ENCODE measurements around the gene R3HCC1L. TPM values are rescaled to one million over a fixed set of nuclear protein-coding genes. Genes with fewer than 3 reads are reported as not detected.
A peak's percentile ranks its signal among the peaks of the same experiment; 100 is the strongest.
"Not testable (repeated sequence)": the region's sequence is repeated elsewhere in the genome, so short reads cannot be mapped to it uniquely, and the experiment has no call there.

R3HCC1L gene
- total RNA-seq, 4 donors from 2014 or later, result 15.9 to 20.3 (median 18.6) TPM

GRCh38 chr10:98144985-98145384, 10.5 kb downstream of the R3HCC1L start:
- Histone ChIP-seq H3K27ac (no peak overlapping the region), H3K27me3 (no peaks in the 10 kb centered on the region), H3K4me1 (peaks cover 6 to 14% of the 10 kb centered on the region in 2 donors), H3K36me3 (no peaks in the 10 kb centered on the region), H3K4me3 (replicated peaks in 1 of 3) (no peak overlapping the region), H3K9me3 (no peaks in the 10 kb centered on the region)
- WGBS, 2 donors, result 96 to 97% methylated on average over 2 of the region's 2 CpGs
- no peak for TF ChIP-seq POLR2A (IDR thresholded peaks at IDR 0.05)
- no peak for DNase-seq
- intact Hi-C loops (cut with DNase I), result no loop called here

GRCh38 chr10:98149858-98150257, 15.4 kb downstream of the R3HCC1L start:
- TF ChIP-seq CTCF (IDR thresholded peaks at IDR 0.05) (no peak), POLR2A (IDR thresholded peaks at IDR 0.05) (no peak)
- Histone ChIP-seq H3K9me3 (no peaks in the 10 kb centered on the region), H3K4me1 (peaks cover 0 to 2% of the 10 kb centered on the region in 2 donors), H3K4me3 (replicated peaks in 1 of 3) (no peak overlapping the region), H3K27me3 (no peaks in the 10 kb centered on the region), H3K36me3 (no peaks in the 10 kb centered on the region), H3K27ac (no peak overlapping the region)
- intact Hi-C loops (cut with DNase I), result no loop called here
- DNase-seq, result no peak
- WGBS, 2 donors, result 98 to 100% methylated on average over 1 of the region's 1 CpG

GRCh38 chr10:98150544-98150943, 16.1 kb downstream of the R3HCC1L start:
- WGBS, 2 donors, result 96 to 98% methylated on average over 5 of the region's 5 CpGs

GRCh38 chr10:98152778-98153177, 18.3 kb downstream of the R3HCC1L start:
- H3K36me3 ChIP-seq; H3K27ac ChIP-seq; intact Hi-C loops (cut with DNase I); H3K9me3 ChIP-seq; DNase-seq; H3K27me3 ChIP-seq; H3K4me3 ChIP-seq (replicated peaks in 1 of 3); H3K4me1 ChIP-seq: not testable (repeated sequence)
- WGBS, 2 donors, result 95 to 98% methylated on average over 15 to 19 of the region's 30 CpGs

More at GRCh38 chr10:98150544-98150943, 16.1 kb downstream of the R3HCC1L start:
- no peak for TF ChIP-seq POLR2A (IDR thresholded peaks at IDR 0.05)
- TF ChIP-seq CTCF (IDR thresholded peaks at IDR 0.05), result no peak
- intact Hi-C loops (cut with DNase I), result no loop called here
- H3K27me3 ChIP-seq, result no peaks in the 10 kb centered on the region
- H3K27ac ChIP-seq, result no peak overlapping the region
- no peaks in the 10 kb centered on the region for H3K4me1 ChIP-seq
- no peaks in the 10 kb centered on the region for H3K9me3 ChIP-seq
- no peak for DNase-seq
- H3K36me3 ChIP-seq, result no peaks in the 10 kb centered on the region
- no peak overlapping the region for H3K4me3 ChIP-seq (replicated peaks in 1 of 3)

GRCh38 chr10:98153213-98153958, 18.9 kb downstream of the R3HCC1L start:
- H3K4me3 ChIP-seq (replicated peaks in 1 of 3); intact Hi-C loops (cut with DNase I); H3K9me3 ChIP-seq; H3K27me3 ChIP-seq; H3K27ac ChIP-seq; H3K4me1 ChIP-seq; H3K36me3 ChIP-seq: not testable (repeated sequence)
- DNase-seq, result peak in 1 of 2 donors; percentile 8
- WGBS, 2 donors, result 53 to 54% methylated on average over 8 of the region's 8 CpGs

- H3K9me3 ChIP-seq, result no peaks in the 10 kb centered on the region
- DNase-seq, result no peak
- no peak overlapping the region for H3K4me3 ChIP-seq (replicated peaks in 1 of 3)
- TF ChIP-seq CTCF (IDR thresholded peaks at IDR 0.05), result no peak
- TF ChIP-seq POLR2A (IDR thresholded peaks at IDR 0.05), result no peak
- H3K27ac ChIP-seq, result no peak overlapping the region
- H3K4me1 ChIP-seq, result no peaks in the 10 kb centered on the region
- intact Hi-C loops (cut with DNase I), result no loop called here
- 90 to 91% methylated on average over 3 of the region's 3 CpGs for WGBS, 2 donors
- H3K27me3 ChIP-seq, result no peaks in the 10 kb centered on the region
- no peaks in the 10 kb centered on the region for H3K36me3 ChIP-seq
These were observed 19.6 kb downstream of the R3HCC1L start for GRCh38 chr10:98154076-98154475.

Measured in thyroid gland (tissue), 4 donors.